Spleen (tissue), 11 donors: ENCODE measurements around the gene POU6F1. TPM values are rescaled to one million over a fixed set of nuclear protein-coding genes. Genes with fewer than 3 reads are reported as not detected.
A peak's percentile ranks its signal among the peaks of the same experiment; 100 is the strongest.

Experiments
- DNase-seq: peaks from one replicate; pipeline ENCODE4 v3.0.0-alpha.2; 2020
- H3K27ac ChIP-seq, 8 donors: fragments of 200-600 bp; sonication (generic) in 7 of 8; 1 replicate in 4 of 8; 2 replicates in 4 of 8; pipeline versions ENCODE4 v1.5.0 to v1.8.0; 2016 to 2021; ENCODE audit warnings: inconsistent platforms in 4 of 8, mild to moderate bottlenecking in 4 of 8, moderate library complexity in 1 of 8
- H3K27me3 ChIP-seq, 7 donors: fragments of 200-600 bp; sonication (generic) in 6 of 7; replicated peaks in 1 of 7; 1 replicate in 4 of 7; 2 replicates in 3 of 7; pipeline versions ENCODE4 v1.5.0 to v1.8.0; 2016 to 2021; ENCODE audit warnings: inconsistent platforms in 3 of 7, mild to moderate bottlenecking in 1 of 7
- H3K36me3 ChIP-seq, 6 donors: fragments of 200-600 bp; sonication (generic) in 5 of 6; 1 replicate in 4 of 6; 2 replicates in 2 of 6; pipeline versions ENCODE4 v1.5.0 to v1.8.0; 2016 to 2021; ENCODE audit warnings: inconsistent platforms in 2 of 6
- H3K4me1 ChIP-seq, 6 donors: fragments of 200-600 bp; sonication (generic) in 5 of 6; 1 replicate in 3 of 6; 2 replicates in 3 of 6; pipeline versions ENCODE4 v1.5.0 to v1.8.0; 2016 to 2021; ENCODE audit warnings: inconsistent platforms in 3 of 6
- H3K4me3 ChIP-seq, 8 donors: fragments of 200-600 bp; sonication (generic) in 7 of 8; 1 replicate in 4 of 8; 2 replicates in 4 of 8; pipeline versions ENCODE4 v1.5.0 to v1.8.0; 2016 to 2021; ENCODE audit warnings: inconsistent platforms in 4 of 8, mild to moderate bottlenecking in 4 of 8, moderate library complexity in 2 of 8
- H3K9me3 ChIP-seq, 8 donors: fragments of 200-600 bp; sonication (generic) in 7 of 8; 1 replicate in 4 of 8; 2 replicates in 4 of 8; pipeline versions ENCODE4 v1.5.0 to v1.8.0; 2016 to 2021; ENCODE audit warnings: inconsistent platforms in 4 of 8
- POLR2A ChIP-seq, 3 donors: fragments of 450-650 bp; IDR thresholded peaks; one replicate each; pipeline ENCODE4 v1.5.1; 2017; ENCODE audit warnings: antibody characterized with exemption in 3 of 3, mild to moderate bottlenecking in 1 of 3
- POLR2AphosphoS5 ChIP-seq, 3 donors: sonication (generic); formaldehyde crosslinking; IDR thresholded peaks; one replicate each; pipeline ENCODE4 v1.5.1; 2017; ENCODE audit warnings: antibody characterized with exemption in 3 of 3
- WGBS, 5 donors: extraction: QIAGEN DNeasy Blood & Tissue Kit in 3 of 5; methylation state at CpG; one replicate each; pipeline versions ENCODE4 v1.1.5 to v1.1.7; 2013 to 2018; 5-methylcytosine and 5-hydroxymethylcytosine counted together
- intact Hi-C: fragments of 100-400 bp; cut with DNase I; formaldehyde crosslinking; loops from one replicate; pipeline ENCODE4 v1.15.0; 2023; ENCODE audit warnings: low total_unique reads
- polyA plus RNA-seq, 3 donors: library from polyadenylated mRNA; stranded (reverse); fragments of 200-250 nt; gene quantifications; one replicate each; pipeline ENCODE4 v1.2.1, GENCODE V29; 2013
- total RNA-seq, 7 donors: library from RNA; depleted of rRNA in 3 of 7; stranded (reverse); fragments of >200 nt in 3 of 7; fragmentation: NEBNext Ultra II Directional in 4 of 7; extraction: Animal tissue kit (Norgen Biotek cat#: 25700) in 4 of 7; gene quantifications; one replicate each; pipeline versions ENCODE4 v1.1.0 to v1.2.1, GENCODE V29; 2016 to 2021
- TF ChIP-seq, protein P1 (sequence below), 11 experiments: fragments of 200-600 bp in 7 of 11; fragments of 450-650 bp in 4 of 11; sonication (generic) in 4 of 11; IDR thresholded peaks in 8 of 11; conservative IDR thresholded peaks in 3 of 11; 1 replicate in 7 of 11; 2 replicates in 4 of 11; pipeline versions ENCODE4 v1.4.0 to v1.8.0; 2016 to 2021; ENCODE audit warnings: antibody characterized with exemption in 11 of 11, inconsistent platforms in 4 of 11, mild to moderate bottlenecking in 1 of 11
- donor health status: healthy with polysubstance abuse.
- donor health status: DM: no; HTN: no; CAD: no; lungs with moderate emphysema.
- donor health status: DM: no; HTN: no; CAD: no.
- donor health status: Bipolar disorder and iron deficiency.
- donor health status: healthy.
- donor health status: DM: no; HTN: no; CAD: no.
- donor health status: DM: yes; HTN: yes; CAD: no.

Gene POU6F1
- total and polyA plus RNA-seq, 10 donors: 3.9 to 27.1 (median 18.5) TPM

DNA sequence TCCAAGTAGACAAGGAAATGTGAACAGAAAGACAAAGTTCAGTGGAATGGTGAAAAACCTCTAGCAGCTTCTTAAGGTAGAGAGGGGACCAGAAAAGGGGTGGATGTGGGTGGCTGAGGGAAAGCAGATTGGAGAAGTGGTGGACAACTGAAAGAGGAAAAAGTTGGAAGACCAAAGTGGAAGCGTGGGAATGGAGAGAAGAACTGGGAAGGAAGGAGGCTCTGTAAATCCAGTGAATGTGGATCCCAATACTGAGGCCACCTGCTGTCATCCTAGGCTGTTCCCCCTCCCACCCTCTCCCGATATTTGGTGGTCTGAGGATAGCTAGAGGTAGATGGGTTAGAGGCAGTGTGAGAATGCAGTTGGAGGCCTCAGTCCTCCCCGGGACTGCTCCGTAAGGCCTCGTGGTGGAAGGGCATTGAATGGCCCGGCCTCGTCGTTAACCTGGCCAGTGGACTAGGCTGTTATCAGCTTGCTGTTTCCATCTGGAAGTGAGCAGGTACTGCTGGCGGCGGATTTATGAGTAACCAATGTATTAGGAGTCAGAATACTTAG is 822 bp upstream of the POU6F1 start:
- H3K4me1 ChIP-seq: peaks cover 6 to 30% (median 26%) of the 10 kb centered on the region in 6 donors
- intact Hi-C loops: no loop called here
- 53 to 58% (median 55%) methylated on average over 10 of the region's 10 CpGs for WGBS, 5 donors
- peak overlapping the region; percentile 90 to 99 (median 96) for H3K27ac ChIP-seq
- peaks cover 0 to 8% (median 0%) of the 10 kb centered on the region in 6 donors for H3K36me3 ChIP-seq
- DNase-seq: no peak
- TF ChIP-seq POLR2AphosphoS5 (IDR thresholded peaks at IDR 0.05): no peak
- no peak for TF ChIP-seq POLR2A (IDR thresholded peaks at IDR 0.05)
- TF ChIP-seq, protein P1, sequence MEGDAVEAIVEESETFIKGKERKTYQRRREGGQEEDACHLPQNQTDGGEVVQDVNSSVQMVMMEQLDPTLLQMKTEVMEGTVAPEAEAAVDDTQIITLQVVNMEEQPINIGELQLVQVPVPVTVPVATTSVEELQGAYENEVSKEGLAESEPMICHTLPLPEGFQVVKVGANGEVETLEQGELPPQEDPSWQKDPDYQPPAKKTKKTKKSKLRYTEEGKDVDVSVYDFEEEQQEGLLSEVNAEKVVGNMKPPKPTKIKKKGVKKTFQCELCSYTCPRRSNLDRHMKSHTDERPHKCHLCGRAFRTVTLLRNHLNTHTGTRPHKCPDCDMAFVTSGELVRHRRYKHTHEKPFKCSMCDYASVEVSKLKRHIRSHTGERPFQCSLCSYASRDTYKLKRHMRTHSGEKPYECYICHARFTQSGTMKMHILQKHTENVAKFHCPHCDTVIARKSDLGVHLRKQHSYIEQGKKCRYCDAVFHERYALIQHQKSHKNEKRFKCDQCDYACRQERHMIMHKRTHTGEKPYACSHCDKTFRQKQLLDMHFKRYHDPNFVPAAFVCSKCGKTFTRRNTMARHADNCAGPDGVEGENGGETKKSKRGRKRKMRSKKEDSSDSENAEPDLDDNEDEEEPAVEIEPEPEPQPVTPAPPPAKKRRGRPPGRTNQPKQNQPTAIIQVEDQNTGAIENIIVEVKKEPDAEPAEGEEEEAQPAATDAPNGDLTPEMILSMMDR (IDR thresholded peaks at IDR 0.05 in 8 of 11, conservative IDR thresholded peaks at IDR 0.05 in 3 of 11): no peak
- no peaks in the 10 kb centered on the region for H3K9me3 ChIP-seq
- H3K4me3 ChIP-seq: peak overlapping the region; percentile 67 to 87 (median 71)
- no peaks in the 10 kb centered on the region for H3K27me3 ChIP-seq

DNA sequence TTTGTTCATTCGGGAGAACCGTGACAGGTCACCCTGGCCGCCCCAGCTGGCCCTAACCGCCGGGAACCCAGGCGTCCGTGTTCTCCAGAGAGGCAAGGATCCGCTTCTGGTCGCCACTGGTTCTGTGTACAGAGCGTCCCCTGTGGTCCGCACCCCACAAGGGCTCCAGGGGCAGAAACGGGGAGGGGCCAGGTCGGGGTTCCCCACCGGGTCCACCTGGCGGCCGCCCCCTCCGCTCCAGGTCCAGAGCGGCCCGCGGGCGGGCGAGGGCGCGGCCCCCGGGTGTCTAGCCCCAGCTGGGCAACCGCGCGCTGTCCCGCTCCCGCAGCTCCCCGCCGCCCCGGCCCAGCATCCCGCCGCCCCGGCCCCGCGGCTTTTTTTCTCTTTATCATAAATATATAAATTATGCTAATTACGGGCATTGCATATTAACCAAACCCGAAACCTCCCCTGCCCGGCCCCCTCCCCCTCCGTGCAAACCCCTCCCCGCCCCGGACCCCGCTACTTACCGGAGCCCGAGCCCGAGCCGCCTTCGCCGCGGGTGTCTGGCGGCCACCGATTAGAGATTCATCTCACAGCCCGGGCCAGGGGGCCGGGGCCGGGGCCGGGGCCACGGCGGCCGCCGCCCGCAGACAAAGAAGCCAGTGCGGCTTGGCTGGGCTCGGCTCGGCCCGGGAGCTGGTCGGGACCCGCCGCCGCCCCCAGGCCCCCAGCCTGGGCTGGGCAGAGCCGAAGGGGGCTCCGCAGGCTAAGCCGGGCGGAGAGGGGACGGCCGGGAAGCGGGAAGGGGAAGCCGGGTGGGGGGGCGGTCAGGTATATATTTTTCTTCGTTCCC is 512 bp downstream of the POU6F1 start:
- H3K9me3 ChIP-seq: no peaks in the 10 kb centered on the region
- H3K27ac ChIP-seq: peak overlapping the region; percentile 90 to 99 (median 96)
- peak overlapping the region; percentile 67 to 87 (median 71) for H3K4me3 ChIP-seq
- TF ChIP-seq, protein P1 (IDR thresholded peaks at IDR 0.05 in 8 of 11, conservative IDR thresholded peaks at IDR 0.05 in 3 of 11): peak in 5 of 11 experiments; percentile 6 to 48 (median 19)
- TF ChIP-seq POLR2AphosphoS5 (IDR thresholded peaks at IDR 0.05) (peak in 2 of 3 donors; percentile 58 to 61), POLR2A (IDR thresholded peaks at IDR 0.05) (no peak)
- H3K4me1 ChIP-seq: peaks cover 6 to 30% (median 26%) of the 10 kb centered on the region in 6 donors
- no peaks in the 10 kb centered on the region for H3K27me3 ChIP-seq
- intact Hi-C loops: no loop called here
- 2 to 3% (median 2%) methylated on average over 43 to 79 of the region's 81 CpGs for WGBS, 5 donors
- DNase-seq: peak; percentile 90
- H3K36me3 ChIP-seq: peaks cover 0 to 11% (median 0%) of the 10 kb centered on the region in 6 donors

DNA sequence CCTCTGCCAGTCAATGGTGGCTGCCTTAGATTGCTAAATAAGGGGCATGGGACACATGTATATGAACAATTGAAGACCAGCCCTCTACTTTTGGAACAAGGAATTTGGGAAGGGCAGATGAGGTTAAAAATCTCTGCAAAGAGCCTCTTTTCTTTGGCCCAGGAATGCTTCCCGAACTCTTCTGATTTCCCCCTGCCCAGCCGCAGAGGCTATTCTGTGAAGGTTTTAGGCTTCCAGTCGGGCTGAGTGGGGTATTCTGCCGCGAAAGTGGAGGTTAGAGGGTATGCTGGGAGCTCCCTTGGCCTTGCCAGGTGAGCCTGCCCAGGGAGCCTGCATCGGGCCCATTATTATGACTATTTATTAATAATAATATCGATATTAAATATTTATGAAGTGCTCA is 1.2 kb downstream of the POU6F1 start:
- peak overlapping the region; percentile 67 to 87 (median 71) for H3K4me3 ChIP-seq
- 36 to 70% (median 58%) methylated on average over 7 of the region's 7 CpGs for WGBS, 5 donors
- intact Hi-C loops: no loop called here
- H3K27ac ChIP-seq: peak overlapping the region; percentile 90 to 99 (median 96)
- H3K36me3 ChIP-seq: peaks cover 0 to 11% (median 0%) of the 10 kb centered on the region in 6 donors
- H3K4me1 ChIP-seq: peaks cover 6 to 30% (median 26%) of the 10 kb centered on the region in 6 donors
- TF ChIP-seq POLR2A (IDR thresholded peaks at IDR 0.05): no peak
- no peak for TF ChIP-seq POLR2AphosphoS5 (IDR thresholded peaks at IDR 0.05)
- TF ChIP-seq, protein P1 (IDR thresholded peaks at IDR 0.05 in 8 of 11, conservative IDR thresholded peaks at IDR 0.05 in 3 of 11): no peak
- no peaks in the 10 kb centered on the region for H3K9me3 ChIP-seq
- no peak for DNase-seq
- H3K27me3 ChIP-seq: no peaks in the 10 kb centered on the region

DNA sequence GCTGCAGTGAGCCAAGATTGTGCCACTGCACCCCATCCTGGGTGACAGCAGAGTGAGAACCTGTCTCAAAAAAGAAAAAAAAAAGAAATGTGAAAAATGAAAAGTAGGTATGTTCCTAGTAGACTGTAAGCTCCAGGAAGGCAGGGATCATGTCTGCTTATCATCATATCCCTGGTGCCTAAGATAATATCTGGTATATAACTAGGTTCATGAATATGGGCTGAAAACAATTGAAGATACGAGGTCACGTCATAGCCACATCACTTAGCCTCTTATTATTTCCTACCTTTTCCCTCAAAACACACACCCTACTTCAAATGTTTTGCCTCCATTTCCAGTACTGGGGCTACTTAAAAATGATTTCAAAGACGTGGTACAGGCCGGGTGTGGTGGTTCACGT is 3.0 kb downstream of the POU6F1 start:
- Histone ChIP-seq H3K27ac (no peak overlapping the region), H3K27me3 (no peaks in the 10 kb centered on the region), H3K4me1 (peaks cover 6 to 30% (median 26%) of the 10 kb centered on the region in 6 donors), H3K36me3 (peaks cover 0 to 18% (median 0%) of the 10 kb centered on the region in 6 donors), H3K9me3 (no peaks in the 10 kb centered on the region), H3K4me3 (no peak overlapping the region)
- intact Hi-C loops: no loop called here
- no peak for TF ChIP-seq POLR2A (IDR thresholded peaks at IDR 0.05)
- TF ChIP-seq POLR2AphosphoS5 (IDR thresholded peaks at IDR 0.05): no peak
- TF ChIP-seq, protein P1 (IDR thresholded peaks at IDR 0.05 in 8 of 11, conservative IDR thresholded peaks at IDR 0.05 in 3 of 11): no peak
- WGBS, 5 donors: 95 to 98% (median 96%) methylated on average over 5 of the region's 5 CpGs
- no peak for DNase-seq
